NOMO-1 (cell line): Measurements from ENCODE around the gene TRPM8.
"Not testable (repeated sequence)": the region's sequence is repeated elsewhere in the genome, so short reads cannot be mapped to it uniquely, and the experiment has no call there.

Experiments used
- DNase-seq, 2 experiments: peaks; one replicate each; lab custom pipeline; 2025; ENCODE audit not compliant: unreplicated experiment in 2 of 2; lab: John Stamatoyannopoulos, UW

TRPM8 gene

DNA sequence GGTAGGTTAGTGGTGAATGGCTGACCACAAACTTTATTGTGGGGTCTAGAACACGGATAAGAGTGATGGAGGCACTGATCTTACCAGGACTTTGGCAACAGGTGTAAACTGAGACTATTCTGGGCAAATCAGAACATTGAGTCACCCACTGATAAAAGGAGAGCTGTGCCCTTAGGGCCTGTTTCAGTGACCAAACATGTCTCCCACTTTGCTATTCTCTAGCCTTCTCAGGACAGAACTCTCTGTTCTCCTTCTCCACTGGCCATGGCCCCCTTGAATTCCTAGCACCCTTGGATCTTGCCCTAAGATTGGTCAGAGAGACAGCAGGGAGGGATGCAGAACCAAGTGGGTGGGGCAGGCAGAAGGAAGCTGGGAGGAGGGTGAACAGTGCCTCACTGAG is 18.3 kb downstream of the TRPM8 start:
- DNase-seq: no peak

GRCh38 chr2:233936089-233936488 is 18.9 kb downstream of the TRPM8 start:
- DNase-seq: no peak

GRCh38 chr2:233938676-233939370 is 21.6 kb downstream of the TRPM8 start:
- DNase-seq: no peak

GRCh38 chr2:233940376-233941276 is 23.5 kb downstream of the TRPM8 start:
- DNase-seq: peak; percentile 28 to 79

GRCh38 chr2:233942731-233943130 is 25.6 kb downstream of the TRPM8 start:
- no peak for DNase-seq

DNA sequence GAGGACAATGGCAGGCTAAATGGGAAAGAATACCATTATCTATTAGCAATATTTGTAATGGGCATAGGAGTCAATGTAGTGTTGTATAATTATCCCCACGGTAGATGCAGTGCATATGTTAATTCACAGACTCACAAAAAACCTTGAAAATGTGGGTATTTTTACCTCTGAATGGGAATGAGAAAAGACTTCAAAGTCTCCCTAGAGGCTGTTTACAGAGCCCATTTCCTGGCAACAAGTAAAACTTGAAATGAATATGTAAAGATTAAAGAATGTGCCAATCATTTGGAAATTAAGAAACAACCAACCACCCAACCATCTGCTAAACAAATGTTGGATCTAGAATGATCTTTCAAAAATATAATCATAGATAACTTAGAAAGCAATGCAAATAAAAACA is 27.1 kb downstream of the TRPM8 start:
- DNase-seq: no peak

- no peak for DNase-seq
Observed at GRCh38 chr2:233944722-233945121, 27.5 kb downstream of the TRPM8 start.

- DNase-seq: no peak
Observed at GRCh38 chr2:233945146-233945545, 28.0 kb downstream of the TRPM8 start.

GRCh38 chr2:233950078-233950825 is 33.1 kb downstream of the TRPM8 start:
- DNase-seq: no peak

DNA sequence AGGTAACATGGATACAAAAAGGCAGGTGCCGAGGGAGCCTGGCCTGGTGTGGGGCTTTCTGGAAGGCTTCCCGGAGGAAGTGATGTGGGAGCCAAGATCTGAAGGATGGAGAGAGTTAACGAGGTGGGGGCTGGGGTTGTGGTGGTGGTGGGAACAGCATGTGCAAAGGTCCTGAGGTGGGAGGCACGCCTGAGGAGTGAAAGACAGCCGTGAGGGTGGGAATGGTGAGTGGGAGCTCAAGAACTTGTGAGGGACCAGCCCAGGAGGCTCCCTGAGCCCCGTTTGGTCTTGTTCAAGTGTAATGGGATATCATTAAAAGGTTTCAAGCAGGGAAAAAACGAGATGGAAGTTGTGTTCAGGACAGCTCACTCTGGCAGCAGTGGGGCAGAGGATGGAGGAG is 35.2 kb downstream of the TRPM8 start:
- DNase-seq: no peak

- no peak for DNase-seq
Observed at GRCh38 chr2:233953087-233953801, 36.1 kb downstream of the TRPM8 start.

- DNase-seq: no peak
Observed at GRCh38 chr2:233960203-233960602, 43.0 kb downstream of the TRPM8 start.

- peak in 1 of 2 experiments; percentile 48 for DNase-seq
Observed at GRCh38 chr2:233961905-233962304, 44.7 kb downstream of the TRPM8 start.

DNA sequence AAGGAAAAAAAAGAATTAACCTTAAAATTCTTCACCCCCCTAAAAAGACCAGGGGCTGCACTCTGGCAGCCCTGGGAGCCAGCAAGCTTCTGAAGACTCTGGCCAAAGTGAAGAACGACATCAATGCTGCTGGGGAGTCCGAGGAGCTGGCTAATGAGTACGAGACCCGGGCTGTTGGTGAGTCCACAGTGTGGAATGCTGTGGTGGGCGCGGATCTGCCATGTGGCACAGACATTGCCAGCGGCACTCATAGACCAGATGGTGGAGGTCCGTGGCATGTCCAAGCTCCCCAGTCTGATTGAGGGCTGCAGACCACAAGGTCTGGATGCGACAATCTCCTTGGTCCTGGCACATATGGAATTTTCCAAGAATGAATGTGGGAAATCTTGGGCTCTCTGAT is 47.4 kb downstream of the TRPM8 start:
- DNase-seq: no peak

GRCh38 chr2:233965032-233965603 is 47.9 kb downstream of the TRPM8 start:
- no peak for DNase-seq

GRCh38 chr2:233965646-233966045 is 48.5 kb downstream of the TRPM8 start:
- peak in 1 of 2 experiments; percentile 3 for DNase-seq

GRCh38 chr2:233966388-233966787 is 49.2 kb downstream of the TRPM8 start:
- DNase-seq: peak; percentile 87 to 90

- no peak for DNase-seq
Observed at GRCh38 chr2:233967164-233967563, 50.0 kb downstream of the TRPM8 start.

DNA sequence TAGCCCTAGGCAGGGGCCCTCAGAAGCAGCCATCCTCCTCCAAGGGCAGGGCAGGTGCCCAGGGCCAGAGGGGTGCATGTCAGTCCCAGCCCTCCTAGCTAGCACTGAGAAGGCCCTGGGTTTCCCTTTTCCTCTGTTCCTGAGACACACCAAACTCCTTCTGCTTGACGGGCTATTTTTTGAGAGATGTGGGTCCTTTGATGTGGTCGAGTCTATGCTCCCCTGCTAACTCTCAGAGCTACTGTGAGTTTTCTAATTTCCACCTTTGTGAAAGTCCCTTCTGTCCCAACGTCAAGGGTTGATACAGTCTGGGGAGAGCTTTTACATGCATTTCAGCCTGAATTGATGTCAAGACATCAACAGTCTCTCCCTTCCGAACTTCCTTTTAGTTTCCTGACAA is 51.4 kb downstream of the TRPM8 start:
- no peak for DNase-seq

DNA sequence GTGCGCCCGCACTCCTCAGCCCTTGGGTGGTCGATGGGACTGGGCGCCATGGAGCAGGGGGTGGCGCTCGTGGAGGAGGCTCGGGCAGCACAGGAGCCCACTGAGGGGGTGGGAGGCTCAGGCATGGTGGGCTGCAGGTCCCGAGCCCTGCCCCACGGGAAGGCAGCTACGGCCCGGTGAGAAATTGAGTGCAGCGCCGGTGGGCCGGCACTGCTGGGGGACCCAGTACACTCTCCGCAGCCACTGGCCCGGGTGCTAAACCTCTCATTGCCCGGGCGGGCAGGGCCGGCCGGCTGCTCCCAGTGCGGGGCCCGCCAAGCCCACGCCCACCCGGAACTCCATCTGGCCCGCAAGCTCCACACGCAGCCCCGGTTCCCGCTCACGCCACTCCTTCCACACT is 55.3 kb downstream of the TRPM8 start:
- not testable (repeated sequence) for DNase-seq
